AG04450 (cell line): ENCODE measurements around the gene PRKG1. TPM values are rescaled to one million over a fixed set of nuclear protein-coding genes. Genes with fewer than 3 reads are reported as not detected.

Experiments
- CTCF ChIA-PET: fragments of 300-600, 350-600 bp; formaldehyde crosslinking; extraction: SDS; loops from one replicate; lab custom pipeline; 2022; ENCODE audit warnings: antibody characterized with exemption, inconsistent platforms; lab: Charles Lee
- POLR2A ChIA-PET: fragments of 350-600 bp; formaldehyde crosslinking; extraction: SDS; loops from one replicate; lab custom pipeline; 2021; ENCODE audit warnings: antibody characterized with exemption, inconsistent platforms; lab: Yijun Ruan, JAX
- DNase-seq: peaks from one replicate; pipeline ENCODE4 v3.0.0-alpha.2; 2011; ENCODE audit warnings: low read depth, low spot score
- H3K27ac ChIP-seq: one replicate; pipeline ENCODE4 v1.5.1; 2012; ENCODE audit warnings: low read depth, low read length, control low read depth
- H3K27me3 ChIP-seq: one replicate; pipeline ENCODE4 v1.6.0; 2012; ENCODE audit warnings: low read length; ENCODE audit not compliant: control insufficient read depth, insufficient read depth
- H3K4me3 ChIP-seq: 2 replicates; pipeline ENCODE4 v1.5.1; 2011; ENCODE audit warnings: mild to moderate bottlenecking, low read depth, low read length, control low read depth
- H3K9me3 ChIP-seq: 2 replicates; pipeline ENCODE4 v1.5.1; 2012; ENCODE audit warnings: low read length; ENCODE audit not compliant: control insufficient read depth, insufficient read depth
- polyA plus RNA-seq: library from polyadenylated mRNA; depleted of rRNA; stranded (reverse); fragments of >200 nt; gene quantifications from 2 replicates; pipeline ENCODE4 v1.2.3, GENCODE V29; 2011
- TF ChIP-seq, protein P1 (sequence below): IDR thresholded peaks from 2 replicates; pipeline ENCODE4 v1.5.1; 2011; ENCODE audit warnings: low read depth, low read length, control low read depth, inconsistent platforms

Gene PRKG1
- polyA plus RNA-seq, 1 experiment, result 19.0 TPM

DNA sequence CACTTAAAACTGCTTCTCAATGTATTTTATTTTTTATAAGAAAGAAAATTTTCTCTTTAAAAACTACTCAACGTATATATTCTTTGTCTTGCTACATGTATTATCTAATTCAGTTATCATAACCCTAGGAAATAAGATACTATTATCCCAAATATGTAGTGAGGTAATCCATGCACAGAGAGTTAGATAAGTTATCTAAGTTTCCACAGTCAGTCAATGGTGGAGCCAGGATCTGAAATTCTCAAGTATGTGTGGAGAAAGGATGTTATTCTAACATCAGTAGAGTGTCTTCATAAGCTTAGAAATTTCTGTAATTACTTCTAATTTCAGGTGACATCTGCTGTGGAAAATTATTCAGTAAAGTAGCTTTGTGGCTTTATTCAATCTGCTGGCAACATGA is 385.2 kb downstream of the PRKG1 start:
- H3K4me3 ChIP-seq, result no peak overlapping the region
- no peaks in the 10 kb centered on the region for H3K27me3 ChIP-seq
- POLR2A ChIA-PET, result no interaction called here
- H3K9me3 ChIP-seq, result peaks cover 2% of the 10 kb centered on the region; the same call in 1 of the 2 replicates
- CTCF ChIA-PET, result no interaction called here
- no peak overlapping the region for H3K27ac ChIP-seq
- TF ChIP-seq, protein P1, sequence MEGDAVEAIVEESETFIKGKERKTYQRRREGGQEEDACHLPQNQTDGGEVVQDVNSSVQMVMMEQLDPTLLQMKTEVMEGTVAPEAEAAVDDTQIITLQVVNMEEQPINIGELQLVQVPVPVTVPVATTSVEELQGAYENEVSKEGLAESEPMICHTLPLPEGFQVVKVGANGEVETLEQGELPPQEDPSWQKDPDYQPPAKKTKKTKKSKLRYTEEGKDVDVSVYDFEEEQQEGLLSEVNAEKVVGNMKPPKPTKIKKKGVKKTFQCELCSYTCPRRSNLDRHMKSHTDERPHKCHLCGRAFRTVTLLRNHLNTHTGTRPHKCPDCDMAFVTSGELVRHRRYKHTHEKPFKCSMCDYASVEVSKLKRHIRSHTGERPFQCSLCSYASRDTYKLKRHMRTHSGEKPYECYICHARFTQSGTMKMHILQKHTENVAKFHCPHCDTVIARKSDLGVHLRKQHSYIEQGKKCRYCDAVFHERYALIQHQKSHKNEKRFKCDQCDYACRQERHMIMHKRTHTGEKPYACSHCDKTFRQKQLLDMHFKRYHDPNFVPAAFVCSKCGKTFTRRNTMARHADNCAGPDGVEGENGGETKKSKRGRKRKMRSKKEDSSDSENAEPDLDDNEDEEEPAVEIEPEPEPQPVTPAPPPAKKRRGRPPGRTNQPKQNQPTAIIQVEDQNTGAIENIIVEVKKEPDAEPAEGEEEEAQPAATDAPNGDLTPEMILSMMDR, result no peak
- no peak for DNase-seq

GRCh38 chr10:51462076-51462779 is 387.9 kb downstream of the PRKG1 start:
- no peaks in the 10 kb centered on the region for H3K9me3 ChIP-seq
- no peak overlapping the region for H3K27ac ChIP-seq
- ChIA-PET POLR2A (no interaction called here), CTCF (no interaction called here)
- H3K27me3 ChIP-seq, result no peaks in the 10 kb centered on the region
- H3K4me3 ChIP-seq, result no peak overlapping the region
- DNase-seq, result no peak
- TF ChIP-seq, protein P1, result no peak

GRCh38 chr10:51468424-51468823 is 394.1 kb downstream of the PRKG1 start:
- CTCF ChIA-PET, result interaction anchor here (1.2 kb wide), 1 partner anchor 52 kb away, joined by 3 read pairs; no protein-coding TSS in a partner anchor
- no peak for DNase-seq
- POLR2A ChIA-PET, result no interaction called here
- TF ChIP-seq, protein P1, result no peak
- no peak overlapping the region for H3K4me3 ChIP-seq
- H3K27me3 ChIP-seq, result no peaks in the 10 kb centered on the region
- no peaks in the 10 kb centered on the region for H3K9me3 ChIP-seq
- no peak overlapping the region for H3K27ac ChIP-seq

- TF ChIP-seq, protein P1, result no peak
- POLR2A ChIA-PET, result no interaction called here
- CTCF ChIA-PET, result interaction anchor here (1.4 kb wide), 1 partner anchor 407 kb away, joined by 5 read pairs; no protein-coding TSS in a partner anchor
- Histone ChIP-seq H3K4me3 (no peak overlapping the region), H3K27ac (no peak overlapping the region), H3K9me3 (no peaks in the 10 kb centered on the region), H3K27me3 (no peaks in the 10 kb centered on the region)
- DNase-seq, result no peak
Observed at GRCh38 chr10:51469686-51470085, 395.4 kb downstream of the PRKG1 start.

DNA sequence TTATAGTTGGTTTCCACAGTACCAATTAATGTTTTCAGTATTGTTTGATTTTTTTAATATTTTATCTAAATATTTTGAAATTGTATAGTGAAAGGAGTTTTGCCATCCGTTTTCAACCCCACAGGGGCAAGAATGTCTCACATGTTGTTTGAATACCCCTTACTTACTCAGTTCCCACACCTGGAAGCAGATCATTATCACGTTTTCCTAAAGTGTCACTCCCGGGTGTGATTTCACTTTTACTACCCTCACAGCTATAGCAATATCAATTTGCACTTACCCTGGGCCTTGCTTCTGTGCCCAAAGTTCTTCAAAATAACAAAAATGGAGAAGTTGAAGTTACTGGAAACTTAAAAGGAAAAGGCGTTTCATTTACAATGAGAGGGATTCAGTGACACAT is 397.0 kb downstream of the PRKG1 start:
- no peaks in the 10 kb centered on the region for H3K27me3 ChIP-seq
- TF ChIP-seq, protein P1, result no peak
- no peak for DNase-seq
- CTCF ChIA-PET, result interaction anchor here (1.4 kb wide), 1 partner anchor 408 kb away, joined by 5 read pairs; no protein-coding TSS in a partner anchor
- POLR2A ChIA-PET, result no interaction called here
- no peak overlapping the region for H3K4me3 ChIP-seq
- H3K9me3 ChIP-seq, result no peaks in the 10 kb centered on the region
- H3K27ac ChIP-seq, result no peak overlapping the region
